Tibial nerve (tissue), 4 donors: Measurements from ENCODE around the gene MSANTD1.

Experiments
- EP300 ChIP-seq, 2 donors: sonication (generic); formaldehyde crosslinking; IDR thresholded peaks; one replicate each; pipeline ENCODE4 v1.6.1; 2017; ENCODE audit warnings: antibody characterized with exemption in 2 of 2, mild to moderate bottlenecking in 1 of 2
- TF ChIP-seq, protein P1 (sequence below), 5 experiments: fragments of 200-600 bp in 3 of 5; fragments of 450-650 bp in 2 of 5; sonication (generic) in 3 of 5; IDR thresholded peaks; one replicate each; pipeline ENCODE4 v1.5.1; 2016 to 2019; ENCODE audit warnings: antibody characterized with exemption in 5 of 5, mild to moderate bottlenecking in 3 of 5, moderate library complexity in 2 of 5

DNA sequence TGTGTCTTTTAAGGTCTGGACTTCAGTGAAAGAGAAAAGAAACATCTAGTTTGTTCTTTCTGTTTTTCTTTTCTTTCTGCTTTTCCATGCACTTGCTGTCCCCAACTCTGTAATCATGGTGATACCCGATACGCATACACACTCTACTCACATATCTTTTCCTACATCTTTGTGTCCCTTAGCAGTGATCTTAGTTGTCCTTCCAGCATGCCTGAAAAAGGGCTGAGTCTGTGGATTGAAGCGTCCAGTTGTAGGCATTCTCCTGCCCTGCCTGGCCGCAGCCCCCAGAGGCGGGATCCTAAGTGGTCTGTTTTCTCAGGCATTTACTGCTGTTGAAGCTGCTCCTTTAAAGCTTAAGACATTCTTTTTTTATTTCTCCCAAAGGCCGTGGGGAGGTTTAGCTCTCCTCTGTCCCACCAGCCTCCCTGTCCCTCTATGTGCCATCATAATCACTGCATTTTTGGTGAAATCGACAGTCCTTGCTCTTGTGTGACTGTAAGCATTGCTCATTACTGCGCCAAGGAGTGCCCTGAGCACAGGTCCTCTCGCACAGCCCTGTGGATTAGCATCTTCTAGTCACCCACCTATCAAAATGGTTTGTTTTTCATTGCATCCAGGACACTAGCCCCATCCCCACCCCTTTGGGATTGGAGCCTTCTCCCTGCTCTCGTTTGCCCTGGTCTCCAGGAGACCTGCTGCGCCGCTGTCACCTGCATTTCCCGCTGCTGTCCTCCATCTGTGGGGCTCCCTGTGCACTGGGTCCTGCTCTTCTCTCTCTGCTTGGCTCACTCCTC lies 48.3 kb downstream of the MSANTD1 start:
- TF ChIP-seq, protein P1, sequence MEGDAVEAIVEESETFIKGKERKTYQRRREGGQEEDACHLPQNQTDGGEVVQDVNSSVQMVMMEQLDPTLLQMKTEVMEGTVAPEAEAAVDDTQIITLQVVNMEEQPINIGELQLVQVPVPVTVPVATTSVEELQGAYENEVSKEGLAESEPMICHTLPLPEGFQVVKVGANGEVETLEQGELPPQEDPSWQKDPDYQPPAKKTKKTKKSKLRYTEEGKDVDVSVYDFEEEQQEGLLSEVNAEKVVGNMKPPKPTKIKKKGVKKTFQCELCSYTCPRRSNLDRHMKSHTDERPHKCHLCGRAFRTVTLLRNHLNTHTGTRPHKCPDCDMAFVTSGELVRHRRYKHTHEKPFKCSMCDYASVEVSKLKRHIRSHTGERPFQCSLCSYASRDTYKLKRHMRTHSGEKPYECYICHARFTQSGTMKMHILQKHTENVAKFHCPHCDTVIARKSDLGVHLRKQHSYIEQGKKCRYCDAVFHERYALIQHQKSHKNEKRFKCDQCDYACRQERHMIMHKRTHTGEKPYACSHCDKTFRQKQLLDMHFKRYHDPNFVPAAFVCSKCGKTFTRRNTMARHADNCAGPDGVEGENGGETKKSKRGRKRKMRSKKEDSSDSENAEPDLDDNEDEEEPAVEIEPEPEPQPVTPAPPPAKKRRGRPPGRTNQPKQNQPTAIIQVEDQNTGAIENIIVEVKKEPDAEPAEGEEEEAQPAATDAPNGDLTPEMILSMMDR (IDR thresholded peaks at IDR 0.05) = no peak
- TF ChIP-seq EP300 (IDR thresholded peaks at IDR 0.05) = no peak
